Measurements from ENCODE around the gene DCAF12. TPM values are rescaled to one million over a fixed set of nuclear protein-coding genes. Genes with fewer than 3 reads are reported as not detected.
A peak's percentile ranks its signal among the peaks of the same experiment; 100 is the strongest.

Gene DCAF12
- total RNA-seq, 2 experiments from 2014 or later = 31.7 to 70.5 TPM

- Histone ChIP-seq H3K36me3 (ENCODE audit: insufficient read depth, low read length) (peaks cover 20% of the 10 kb centered on the region), H3K79me2 (ENCODE audit: insufficient read depth, low read depth, low read length) (peaks cover 22% of the 10 kb centered on the region; the same call in 1 of the 2 replicates), H3K4me1 (ENCODE audit: insufficient read depth, low read length, poor library complexity, severe bottlenecking) (peaks cover 53% of the 10 kb centered on the region), H2AFZ (ENCODE audit: low read length) (0 out of 2 replicates have a peak overlapping the region, but pooled peaks have one; percentile 77), H3K9me2 (ENCODE audit: insufficient read depth, low read length) (no peaks in the 10 kb centered on the region), H3K4me2 (ENCODE audit: low read length) (peak overlapping the region; percentile 95), H3K27ac (ENCODE audit: low read depth, low read length, poor library complexity, severe bottlenecking) (peak overlapping the region; percentile 81), H3K9me3 (ENCODE audit: low read length) (no peaks in the 10 kb centered on the region), H3K4me3 (ENCODE audit: low read depth, low read length, poor library complexity, severe bottlenecking) (peak overlapping the region; percentile 85), H4K20me1 (ENCODE audit: insufficient read depth, low read length) (peaks cover 27% of the 10 kb centered on the region; the same call in 1 of the 2 replicates)
- DNase-seq (ENCODE audit: low spot score) = no peak
- POLR2A ChIA-PET = interaction anchor here (0.6 to 2.0 kb wide), 9 partner anchors 12 to 77 kb away, joined by 3 to 6 read pairs (median 3); no protein-coding TSS in a partner anchor
- BruUV-seq (replicated peaks) = TSS peak; percentile 89
- CTCF ChIA-PET (ENCODE audit: unreplicated experiment) = interaction anchor here (0.7 kb wide), 1 partner anchor 739 kb away, joined by 3 read pairs; no protein-coding TSS in a partner anchor
- TF ChIP-seq CTCF (conservative IDR thresholded peaks at IDR 0.05; ENCODE audit: low read length) = no peak
- TF ChIP-seq EZH2phosphoT487 (IDR thresholded peaks at IDR 0.05; ENCODE audit: borderline replicate concordance, low read depth, low read length) = no peak
- intact Hi-C loops (cut with micrococcal nuclease; ENCODE audit: unreplicated experiment) = loop anchor here (10.0 kb wide), 1 partner anchor 312 kb away; the partner anchor contains the start of gene UBE2R2
Observed at GRCh38 chr9:34127035-34127948, 794 bp upstream of the DCAF12 start.

- POLR2A ChIA-PET = interaction anchor here (0.6 to 0.9 kb wide), 2 partner anchors 45 to 74 kb away, joined by 3 read pairs; no protein-coding TSS in a partner anchor
- peaks cover 31% of the 10 kb centered on the region for H3K36me3 ChIP-seq (ENCODE audit: insufficient read depth, low read length)
- no peaks in the 10 kb centered on the region for H3K9me2 ChIP-seq (ENCODE audit: insufficient read depth, low read length)
- peak overlapping the region; percentile 85 for H3K4me3 ChIP-seq (ENCODE audit: low read depth, low read length, poor library complexity, severe bottlenecking)
- H4K20me1 ChIP-seq (ENCODE audit: insufficient read depth, low read length) = peaks cover 27% of the 10 kb centered on the region; the same call in 1 of the 2 replicates
- no peak for TF ChIP-seq EZH2phosphoT487 (IDR thresholded peaks at IDR 0.05; ENCODE audit: borderline replicate concordance, low read depth, low read length)
- peak; percentile 23; the same call in 1 of the 2 replicates for TF ChIP-seq CTCF (conservative IDR thresholded peaks at IDR 0.05; ENCODE audit: low read length)
- no TSS peak for BruUV-seq (replicated peaks)
- H3K27ac ChIP-seq (ENCODE audit: low read depth, low read length, poor library complexity, severe bottlenecking) = peak overlapping the region; percentile 81
- peak overlapping the region; percentile 95 for H3K4me2 ChIP-seq (ENCODE audit: low read length)
- DNase-seq (ENCODE audit: low spot score) = no peak
- H3K9me3 ChIP-seq (ENCODE audit: low read length) = no peaks in the 10 kb centered on the region
- peaks cover 43% of the 10 kb centered on the region for H3K4me1 ChIP-seq (ENCODE audit: insufficient read depth, low read length, poor library complexity, severe bottlenecking)
- CTCF ChIA-PET (ENCODE audit: unreplicated experiment) = no interaction called here
- peak overlapping the region; percentile 77; the same call in 1 of the 2 replicates for H2AFZ ChIP-seq (ENCODE audit: low read length)
- H3K79me2 ChIP-seq (ENCODE audit: insufficient read depth, low read depth, low read length) = peaks cover 22% of the 10 kb centered on the region; the same call in 1 of the 2 replicates
- intact Hi-C loops (cut with micrococcal nuclease; ENCODE audit: unreplicated experiment) = loop anchor here (1.0 to 10.0 kb wide), 3 partner anchors 77 to 311 kb away; partner anchors contain the start of genes UBAP2 and UBE2R2
Observed at GRCh38 chr9:34125681-34126206, 754 bp downstream of the DCAF12 start.
